GM18507 (cell line): ENCODE results near the gene MARVELD3.
"Not testable (repeated sequence)": the region's sequence is repeated elsewhere in the genome, so short reads cannot be mapped to it uniquely, and the experiment has no call there.

ENCODE experiments used
- DNase-seq: peaks from one replicate; pipeline ENCODE4 v3.0.0; 2011; ENCODE audit warnings: low read depth; ENCODE audit not compliant: insufficient read length; ENCODE audit errors: extremely low spot score
- FAIRE-seq: peaks from 2 replicates; lab custom pipeline; 2011; peaks lifted over from hg19 to GRCh38; lab: Jason Lieb, UNC

The MARVELD3 gene, protein sequence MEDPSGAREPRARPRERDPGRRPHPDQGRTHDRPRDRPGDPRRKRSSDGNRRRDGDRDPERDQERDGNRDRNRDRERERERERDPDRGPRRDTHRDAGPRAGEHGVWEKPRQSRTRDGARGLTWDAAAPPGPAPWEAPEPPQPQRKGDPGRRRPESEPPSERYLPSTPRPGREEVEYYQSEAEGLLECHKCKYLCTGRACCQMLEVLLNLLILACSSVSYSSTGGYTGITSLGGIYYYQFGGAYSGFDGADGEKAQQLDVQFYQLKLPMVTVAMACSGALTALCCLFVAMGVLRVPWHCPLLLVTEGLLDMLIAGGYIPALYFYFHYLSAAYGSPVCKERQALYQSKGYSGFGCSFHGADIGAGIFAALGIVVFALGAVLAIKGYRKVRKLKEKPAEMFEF

DNA sequence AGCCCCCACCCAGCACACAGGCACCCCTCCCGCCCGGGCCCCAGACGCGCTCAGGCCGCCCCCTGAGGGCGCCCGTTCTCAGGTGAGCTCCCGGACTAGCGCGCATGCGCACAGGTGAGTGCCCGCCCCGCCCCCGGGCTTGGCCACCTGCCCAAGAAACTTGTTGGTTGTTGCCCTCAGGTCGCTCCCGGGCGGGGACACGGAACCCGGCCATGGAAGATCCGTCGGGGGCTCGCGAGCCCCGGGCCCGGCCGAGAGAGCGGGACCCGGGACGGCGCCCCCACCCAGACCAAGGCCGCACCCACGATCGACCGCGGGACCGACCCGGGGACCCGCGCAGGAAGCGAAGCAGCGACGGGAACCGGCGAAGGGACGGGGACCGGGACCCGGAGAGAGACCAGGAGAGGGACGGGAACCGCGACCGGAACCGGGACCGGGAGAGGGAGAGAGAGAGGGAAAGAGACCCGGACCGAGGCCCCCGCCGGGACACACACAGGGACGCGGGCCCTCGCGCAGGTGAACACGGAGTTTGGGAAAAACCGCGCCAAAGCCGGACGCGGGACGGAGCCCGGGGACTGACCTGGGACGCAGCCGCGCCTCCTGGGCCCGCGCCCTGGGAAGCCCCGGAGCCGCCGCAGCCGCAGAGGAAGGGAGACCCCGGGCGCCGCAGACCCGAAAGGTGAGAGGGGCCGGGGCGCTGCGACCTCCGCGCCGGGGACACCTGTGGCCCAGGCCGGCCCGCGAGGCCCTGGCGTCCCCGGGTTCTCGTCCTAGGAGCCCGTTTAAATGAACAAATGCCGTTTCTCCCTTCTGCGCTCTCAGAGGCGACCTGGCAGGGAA, at the start of gene MARVELD3:
Gene MARVELD3 (plus strand): TSS at position 167 of the 840 bp plus-strand sequence. CDS start 46 bp downstream, at position 213.
- DNase-seq: no peak
- no peak for FAIRE-seq

DNA sequence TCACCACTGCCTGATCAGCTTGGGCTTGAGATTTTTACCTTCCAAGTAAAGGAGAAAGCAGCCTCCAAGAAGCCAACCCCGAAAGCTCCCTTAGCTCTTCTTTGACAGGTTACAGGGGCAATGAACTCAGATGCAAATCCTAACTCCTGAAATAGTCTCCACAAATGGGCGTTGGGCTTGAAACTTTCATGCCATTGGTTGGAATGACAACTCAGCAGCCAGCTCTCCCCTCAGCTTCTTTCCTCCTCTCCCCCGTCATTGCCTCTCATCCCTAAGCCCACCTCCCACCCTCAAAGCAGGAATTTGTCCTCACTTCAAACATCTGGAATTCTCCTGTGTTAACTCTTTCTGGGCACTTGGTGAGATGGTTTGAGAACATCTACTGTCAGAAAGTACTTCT, 49.0 kb upstream of the MARVELD3 start, which contains the start of gene TAT:
Gene TAT (minus strand): TSS at position 122 of the 400 bp plus-strand sequence. CDS start 677 bp downstream, outside the sequence.
- FAIRE-seq (no peak), DNase-seq (no peak)

DNA sequence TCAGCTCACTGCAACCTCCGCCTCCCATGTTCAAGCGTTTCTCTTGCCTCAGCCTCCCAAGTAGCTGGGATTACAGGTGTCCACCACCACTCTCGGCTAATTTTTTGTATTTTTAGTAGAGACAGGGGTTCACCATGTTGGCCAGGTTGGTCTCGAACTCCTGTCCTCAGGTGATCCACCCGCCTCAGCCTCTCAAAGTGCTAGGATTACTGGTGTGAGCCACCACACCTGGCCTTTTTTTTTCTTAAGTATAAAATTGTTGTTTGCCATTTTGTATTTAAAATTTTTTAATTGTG, 43.5 kb upstream of the MARVELD3 start:
- FAIRE-seq, DNase-seq: not testable (repeated sequence)

DNA sequence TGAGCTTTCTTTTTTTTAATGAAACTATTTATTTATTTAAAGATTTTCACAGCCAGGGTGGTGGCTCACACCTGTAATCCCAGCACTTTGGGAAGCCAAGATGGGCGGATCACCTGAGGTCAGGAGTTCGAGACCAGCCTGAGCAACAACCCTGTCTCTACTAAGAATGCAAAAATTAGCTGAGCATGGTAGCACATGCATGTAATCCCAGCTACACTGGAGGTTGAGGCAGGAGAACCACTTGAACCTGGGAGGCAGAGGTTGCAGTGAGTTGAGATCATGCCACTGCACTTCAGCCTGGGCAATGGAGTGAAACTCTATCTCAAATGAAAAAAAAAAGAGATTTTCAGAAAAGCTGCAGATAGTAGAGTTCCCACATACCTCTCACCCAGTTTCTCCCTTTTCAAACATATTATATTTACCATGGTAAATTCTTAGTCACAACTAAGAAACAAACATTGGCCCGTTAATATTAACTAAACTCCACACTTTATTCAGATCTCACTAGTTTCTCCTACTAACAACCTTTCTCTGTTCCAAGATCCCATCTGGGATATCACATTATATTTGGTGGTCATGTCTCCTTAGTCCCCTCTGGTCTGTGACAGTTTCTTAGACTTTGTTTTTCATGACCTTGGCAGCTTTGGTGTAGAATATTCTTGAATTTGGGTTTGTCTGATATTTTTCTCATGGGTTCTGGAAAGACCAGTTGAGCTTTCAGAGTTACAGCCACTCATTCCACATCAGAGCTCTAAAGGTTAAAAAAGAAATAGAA, 41.3 kb upstream of the MARVELD3 start:
- FAIRE-seq (no peak), DNase-seq (no peak)

DNA sequence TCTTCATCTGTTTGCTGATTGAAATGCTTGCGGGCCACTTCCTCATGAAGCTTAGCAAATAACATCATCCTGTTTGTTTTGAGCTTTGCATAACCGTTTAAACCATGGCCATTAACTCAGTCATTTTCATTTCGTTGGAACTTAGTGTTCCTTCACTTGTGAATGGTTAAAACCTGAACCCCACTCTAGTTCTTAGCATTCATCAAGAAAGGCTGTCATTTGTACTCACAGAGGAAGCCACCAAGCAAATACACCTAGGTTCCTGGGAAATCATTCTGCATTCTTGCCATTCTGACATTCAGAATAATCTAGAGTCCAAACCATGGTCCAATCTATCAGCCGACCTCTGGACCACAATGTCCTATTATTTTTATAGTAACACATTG, 40.7 kb upstream of the MARVELD3 start:
- FAIRE-seq (no peak), DNase-seq (no peak)

DNA sequence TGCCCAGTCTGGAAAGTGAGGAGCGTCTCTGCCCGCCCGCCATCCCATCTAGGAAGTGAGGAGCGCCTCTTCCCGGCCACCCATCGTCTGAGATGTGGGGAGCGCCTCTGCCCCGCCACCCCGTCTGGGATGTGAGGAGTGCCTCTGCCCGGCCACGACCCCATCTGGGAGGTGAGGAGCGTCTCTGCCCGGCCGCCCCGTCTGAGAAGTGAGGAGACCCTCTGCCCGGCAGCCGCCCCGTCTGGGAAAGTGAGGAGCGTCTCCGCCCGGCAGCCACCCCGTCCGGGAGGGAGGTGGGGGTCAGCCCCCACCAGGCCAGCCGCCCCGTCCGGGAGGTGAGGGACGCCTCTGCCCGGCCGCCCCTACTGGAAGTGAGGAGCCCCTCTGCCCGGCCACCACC, 36.6 kb upstream of the MARVELD3 start:
- not testable (repeated sequence) for FAIRE-seq, DNase-seq

DNA sequence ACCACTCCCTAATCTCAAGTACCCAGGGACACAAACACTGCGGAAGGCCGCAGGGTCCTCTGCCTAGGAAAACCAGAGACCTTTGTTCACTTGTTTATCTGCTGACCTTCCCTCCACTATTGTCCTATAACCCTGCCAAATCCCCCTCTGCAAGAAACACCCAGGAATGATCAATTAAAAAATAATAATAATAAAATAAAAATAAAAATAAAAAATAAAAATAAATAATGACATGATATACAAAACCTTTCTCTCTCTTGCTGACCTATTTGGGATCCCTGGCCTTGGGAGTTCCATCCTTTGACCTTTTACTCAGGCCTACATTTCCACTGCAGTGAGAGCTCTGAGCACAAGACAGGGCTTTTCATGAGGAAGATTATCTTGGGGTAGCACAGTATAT, 35.9 kb upstream of the MARVELD3 start:
- not testable (repeated sequence) for DNase-seq, FAIRE-seq

DNA sequence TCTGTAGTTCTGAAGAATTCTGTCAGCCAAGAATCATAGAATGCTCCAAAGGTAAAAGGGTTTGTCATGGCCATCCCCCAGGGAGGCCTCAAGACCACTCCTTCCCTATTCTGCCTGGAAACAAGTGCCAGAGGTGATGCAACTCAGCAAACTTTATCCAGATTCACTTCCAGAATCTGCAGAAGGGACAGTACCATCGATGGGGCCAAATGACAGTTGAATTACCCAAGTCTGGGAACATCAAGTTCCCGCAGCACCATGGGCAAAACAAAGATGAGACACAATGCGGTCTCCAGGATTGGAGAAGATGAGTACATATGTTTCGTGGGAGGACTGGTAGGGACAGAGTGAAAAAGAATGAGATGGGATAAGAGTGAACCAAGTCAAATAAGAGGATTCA, 35.4 kb upstream of the MARVELD3 start:
- DNase-seq (no peak), FAIRE-seq (no peak)

DNA sequence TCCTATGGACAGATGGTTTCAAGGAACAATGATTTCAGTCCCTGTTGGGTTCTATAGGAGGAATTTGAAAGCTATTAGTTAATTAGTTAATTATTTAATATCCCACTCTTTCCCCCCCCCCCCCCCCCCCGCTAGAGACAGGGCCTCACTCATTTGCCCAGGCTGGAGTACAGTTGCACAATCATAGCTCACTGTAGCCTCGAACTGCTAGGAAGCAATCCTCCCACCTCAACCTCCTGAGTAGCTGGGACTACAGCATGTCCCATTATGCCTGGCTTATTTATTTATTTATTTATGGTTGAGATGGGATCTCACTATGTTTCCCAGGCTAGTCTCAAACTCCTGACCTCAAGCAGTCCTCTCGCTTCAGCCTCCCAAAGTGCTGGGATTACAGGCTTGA, 34.1 kb upstream of the MARVELD3 start:
- DNase-seq: no peak
- no peak for FAIRE-seq

DNA sequence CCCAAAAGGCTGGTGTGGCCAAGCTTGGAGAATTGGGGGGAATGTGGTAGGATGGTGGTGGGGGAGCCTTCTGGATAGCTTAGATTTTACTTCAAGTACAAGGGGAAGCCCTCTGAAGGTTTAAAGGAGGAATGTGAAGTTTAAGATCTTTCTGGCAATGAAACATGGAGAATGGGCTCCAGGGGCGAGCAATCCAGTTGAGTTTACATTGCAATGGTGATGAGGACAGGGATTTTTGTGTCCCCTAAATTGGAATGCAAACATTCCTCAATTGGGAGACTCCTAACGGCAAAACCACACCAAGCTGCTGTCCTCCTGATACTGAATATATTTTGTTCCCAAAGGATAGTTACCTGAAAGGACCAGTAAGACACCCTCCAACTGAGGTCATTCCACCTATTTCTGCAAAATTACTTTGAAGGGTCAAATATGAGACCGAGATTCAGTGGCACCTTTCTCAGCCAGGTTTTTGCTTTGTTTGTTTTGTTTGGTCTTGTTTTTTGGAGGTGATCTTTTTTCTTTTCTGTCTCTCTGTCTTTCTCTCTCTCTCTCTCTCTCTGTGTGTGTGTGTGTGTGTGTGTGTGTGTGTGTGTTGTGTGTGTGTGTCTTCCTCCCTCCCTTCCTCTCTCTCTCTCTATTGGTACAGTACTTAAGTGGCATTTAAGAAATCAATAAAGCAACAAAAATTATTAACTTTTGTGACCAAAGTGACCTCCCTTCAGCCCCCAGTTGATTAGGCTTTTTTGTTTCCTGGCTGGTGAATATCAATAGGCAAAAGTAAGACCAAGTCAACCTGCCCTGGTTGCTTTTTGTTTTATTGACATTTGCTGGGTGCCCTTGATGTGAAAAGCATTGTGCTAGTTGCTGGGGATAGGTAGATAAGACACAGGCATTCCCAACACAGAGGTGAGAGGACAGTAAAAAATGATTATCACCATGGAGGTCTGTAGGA, 32.7 kb upstream of the MARVELD3 start:
- FAIRE-seq (no peak), DNase-seq (no peak)

DNA sequence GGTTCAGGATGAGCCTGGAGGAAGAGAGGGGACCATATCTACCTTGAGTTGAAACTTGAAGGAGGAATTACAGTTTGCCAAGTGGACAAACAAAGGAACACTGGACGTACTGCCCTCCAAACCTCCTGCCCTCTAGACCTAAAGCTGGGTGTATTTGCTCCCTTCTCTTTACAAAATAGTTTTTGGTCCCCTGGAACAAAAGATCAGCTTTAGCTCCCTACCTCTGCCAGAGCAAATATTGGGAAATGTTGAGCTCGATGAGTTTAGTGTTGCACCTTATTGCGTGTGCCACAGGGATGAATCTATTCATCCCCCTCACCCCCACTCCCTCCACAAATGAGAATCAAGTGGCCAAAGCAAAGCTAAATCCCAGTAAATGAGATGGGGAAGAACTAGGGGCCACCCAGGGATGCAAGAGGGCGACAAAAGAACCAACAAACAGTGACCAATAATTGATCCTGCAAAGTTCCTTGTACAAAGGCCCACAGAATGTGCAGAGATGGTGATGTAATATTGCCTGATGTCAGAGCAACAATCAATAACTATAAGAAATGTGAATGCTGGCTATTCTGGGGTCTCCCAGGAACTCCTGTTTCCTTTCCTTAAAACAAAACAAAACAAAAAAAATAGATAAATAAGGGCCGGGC, 31.9 kb upstream of the MARVELD3 start:
- FAIRE-seq (no peak), DNase-seq (no peak)

DNA sequence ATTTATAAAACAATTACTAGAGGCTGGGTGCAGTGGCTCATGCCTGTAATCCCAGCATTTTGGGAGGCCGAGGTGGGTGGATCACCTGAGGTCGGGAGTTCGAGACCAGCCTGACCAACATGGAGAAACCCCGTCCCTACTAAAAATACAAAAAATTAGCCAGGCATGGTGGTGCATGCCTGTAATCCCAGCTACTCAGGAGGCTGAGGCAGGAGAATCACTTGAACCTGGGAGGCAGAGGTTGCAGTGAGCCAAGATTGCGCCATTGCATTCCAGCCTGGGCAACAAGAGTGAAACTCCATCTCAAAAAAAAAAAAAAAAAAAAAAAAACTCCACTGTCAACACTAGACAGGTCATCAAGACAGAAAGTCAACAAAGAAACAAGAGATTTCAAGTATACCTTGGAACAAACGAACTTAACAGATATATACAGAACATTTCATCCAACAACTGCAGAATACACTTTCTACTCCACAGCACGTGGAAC, 30.6 kb upstream of the MARVELD3 start:
- not testable (repeated sequence) for FAIRE-seq, DNase-seq

DNA sequence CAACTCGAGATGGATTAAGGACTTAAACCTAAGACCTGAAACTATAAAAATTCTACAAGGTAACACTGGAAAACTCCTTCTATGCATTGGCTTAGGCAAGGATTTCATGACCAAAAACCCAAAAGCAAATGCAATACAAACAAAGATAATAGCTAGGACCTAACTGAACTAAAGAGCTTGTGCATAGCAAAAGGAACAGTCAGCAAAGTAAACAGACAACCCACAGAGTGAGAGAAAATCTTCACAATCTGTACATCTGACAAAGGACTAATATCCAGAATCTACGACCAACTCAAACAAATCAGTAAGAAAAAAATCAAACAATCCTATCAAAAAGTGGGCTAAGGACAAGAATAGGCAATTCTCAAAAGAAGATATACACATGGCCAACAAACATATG, 27.6 kb upstream of the MARVELD3 start:
- not testable (repeated sequence) for FAIRE-seq, DNase-seq

DNA sequence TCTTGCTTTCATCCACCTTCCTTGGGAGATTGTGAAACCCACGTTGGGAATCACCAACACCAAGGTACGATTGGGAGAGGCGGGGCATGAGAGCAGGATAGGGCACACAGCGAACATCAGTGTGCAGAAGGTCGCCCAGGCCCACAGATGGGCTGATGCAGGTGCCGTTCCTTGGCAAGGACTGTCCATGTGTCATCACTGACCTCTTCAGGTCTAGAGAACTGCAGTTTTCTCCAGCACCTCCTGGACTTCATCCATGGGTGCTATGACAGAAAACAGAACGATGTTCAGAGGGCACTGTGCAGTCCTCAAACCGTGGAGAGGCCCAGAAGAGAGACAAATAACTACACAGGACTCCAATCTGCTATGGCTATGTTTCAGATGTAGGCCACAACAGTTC, 25.2 kb upstream of the MARVELD3 start:
- DNase-seq: no peak
- FAIRE-seq: no peak

DNA sequence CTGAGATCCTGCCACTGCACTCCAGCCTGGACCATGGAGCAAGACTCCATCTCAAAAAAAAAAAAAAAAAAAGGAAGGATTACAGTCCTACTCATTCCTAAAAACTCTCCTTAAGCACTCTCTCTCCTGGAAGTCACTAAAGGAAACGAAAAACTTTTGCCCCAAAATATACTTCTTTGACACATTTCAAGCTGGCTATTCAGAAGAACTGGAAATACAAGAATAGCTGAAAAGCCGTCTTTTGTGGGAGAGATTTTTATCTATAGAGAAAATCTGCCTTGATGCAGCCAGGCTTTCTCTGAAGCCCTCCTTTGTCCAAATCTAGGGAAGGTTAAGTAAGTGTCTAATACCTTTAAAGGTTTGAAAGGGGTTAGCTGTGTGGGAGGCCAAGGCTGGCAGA, 16.9 kb upstream of the MARVELD3 start:
- FAIRE-seq (no peak), DNase-seq (no peak)

DNA sequence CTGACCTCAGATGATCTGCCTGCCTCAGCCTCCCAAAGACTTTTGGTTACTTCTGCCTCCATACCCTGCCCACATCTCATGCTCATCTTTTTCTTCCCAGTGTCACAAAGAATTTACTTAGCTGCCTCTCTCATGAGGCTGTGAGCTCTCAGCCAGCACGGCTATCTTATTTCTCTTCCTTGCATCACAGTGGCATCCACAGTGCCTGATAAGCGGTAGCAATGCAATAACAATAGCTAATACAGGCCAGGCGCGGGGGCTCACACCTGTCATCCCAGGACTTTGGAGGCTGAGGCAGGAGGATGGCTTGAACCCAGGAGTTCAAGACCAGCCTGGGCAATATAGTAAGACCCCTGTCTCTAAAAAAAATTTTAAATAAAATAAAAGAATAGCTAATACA, 15.5 kb upstream of the MARVELD3 start:
- FAIRE-seq: no peak
- no peak for DNase-seq

DNA sequence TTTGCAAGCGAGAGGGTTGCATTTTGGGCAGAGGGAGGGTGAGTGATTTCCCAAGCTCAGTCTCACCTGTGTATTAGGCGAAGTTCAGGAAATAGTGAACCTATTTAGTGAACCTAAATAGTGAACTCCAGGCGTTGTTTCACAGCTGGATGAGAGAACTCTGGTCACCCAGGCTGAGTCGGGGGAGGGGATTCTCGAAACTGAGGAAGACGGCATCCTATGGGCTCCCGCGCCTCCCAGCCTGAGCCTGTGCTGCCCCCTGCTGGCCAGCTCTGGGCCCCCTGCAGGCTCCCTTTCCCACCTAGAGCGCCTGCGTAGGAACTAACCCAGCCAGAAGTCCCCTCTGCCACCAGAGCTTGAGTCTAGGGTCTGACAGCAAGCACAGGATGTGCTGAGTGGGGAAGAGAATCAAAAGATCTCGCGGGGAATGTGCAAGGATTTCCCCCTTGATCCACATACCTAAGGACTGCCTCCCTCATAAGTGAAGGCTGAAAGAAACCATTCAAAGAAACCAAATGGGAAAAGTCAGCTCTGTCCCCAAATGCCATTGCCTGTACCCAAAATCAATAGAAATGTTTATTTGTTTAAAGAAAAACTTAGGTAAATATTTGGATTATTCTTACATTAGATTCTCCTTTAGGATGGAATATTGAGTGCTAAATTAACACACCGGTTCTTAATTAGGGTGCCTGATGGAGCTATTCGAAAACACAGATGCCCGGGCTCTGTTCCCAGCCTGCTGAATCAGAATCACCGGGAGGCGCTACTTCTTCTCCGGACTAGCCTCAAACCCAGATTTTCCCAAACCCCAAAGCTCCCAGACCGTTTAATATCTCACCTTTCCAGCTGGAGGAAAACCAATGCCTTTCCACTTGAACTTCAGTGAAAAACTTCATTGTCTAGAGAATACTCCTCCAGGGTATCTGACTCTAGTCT, 14.8 kb upstream of the MARVELD3 start:
- DNase-seq: peak; percentile 68
- FAIRE-seq: peak; percentile 66
